Hematopoietic multipotent progenitor cell treated with erythropoietin and hydrocortisone succinate and interleukin-3 and kit ligand, for 15 days (in vitro differentiated cells): ENCODE data around the gene CENPC.
"Not testable (repeated sequence)": the region's sequence is repeated elsewhere in the genome, so short reads cannot be mapped to it uniquely, and the experiment has no call there.

Source experiments
- DNase-seq: peaks from one replicate; pipeline ENCODE4 v3.0.0-alpha.2; 2015; ENCODE audit warnings: low spot score

CENPC gene

DNA sequence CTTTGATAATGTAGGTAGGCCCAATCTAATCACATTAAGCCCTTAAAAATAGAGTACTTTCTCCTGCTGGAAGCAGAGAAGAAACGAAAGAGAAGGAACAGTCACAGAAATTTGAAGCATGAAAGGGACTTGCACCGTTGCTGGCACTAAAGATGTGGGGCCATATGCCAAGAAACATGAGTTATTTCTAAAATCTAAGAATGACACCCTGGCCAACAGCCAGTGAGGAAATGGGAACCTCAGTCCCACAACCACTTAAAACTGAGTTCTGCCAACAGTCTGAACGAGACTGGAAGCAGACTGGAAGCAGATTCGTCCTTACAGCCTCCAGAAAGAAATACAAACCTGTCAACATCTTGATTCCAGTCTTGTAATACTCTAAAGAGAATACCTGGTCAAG, 70.1 kb downstream of the CENPC start:
- DNase-seq, result no peak

DNA sequence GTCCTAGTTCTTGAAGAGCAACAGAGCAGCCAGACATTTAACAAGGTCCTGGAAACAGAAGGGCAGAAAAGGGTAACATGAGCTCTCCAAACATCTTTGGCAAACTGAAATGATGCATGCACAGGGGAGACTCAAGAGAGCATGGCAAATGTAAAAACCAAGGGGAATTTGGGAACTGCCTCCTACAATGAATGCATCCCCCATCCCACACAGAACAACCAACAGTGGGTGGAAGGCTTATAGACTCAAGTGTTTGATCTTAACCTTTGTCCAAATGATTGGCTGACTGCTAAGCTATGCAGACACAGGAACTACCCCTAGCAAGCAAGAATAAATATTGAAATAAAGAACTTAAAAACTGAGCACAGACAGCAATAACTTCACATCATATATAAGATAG, 74.4 kb downstream of the CENPC start:
- DNase-seq, result no peak

GRCh38 chr4:67468830-67469229, 76.5 kb downstream of the CENPC start:
- no peak for DNase-seq

DNA sequence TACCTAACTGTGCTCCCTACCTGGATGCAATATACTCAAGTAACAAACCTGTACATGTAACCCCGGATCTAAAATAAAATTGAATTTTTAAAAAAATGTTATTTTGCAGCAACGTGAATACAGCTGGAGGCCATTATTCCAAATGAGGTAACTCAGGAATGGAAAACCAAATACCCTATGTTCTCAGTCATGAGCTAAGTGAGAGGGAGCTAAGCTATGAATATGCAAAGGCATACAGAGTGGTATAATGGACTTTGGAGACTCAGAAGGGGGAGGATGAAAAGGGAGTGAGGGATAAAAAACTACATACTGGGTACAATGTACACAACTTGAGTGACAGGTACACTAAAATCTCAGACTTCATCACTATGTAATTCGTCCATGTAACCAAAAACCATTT, 78.6 kb downstream of the CENPC start:
- DNase-seq, result no peak

GRCh38 chr4:67465763-67466052, 79.6 kb downstream of the CENPC start:
- DNase-seq, result no peak

- DNase-seq, result no peak
Observed at GRCh38 chr4:67465032-67465762, 80.1 kb downstream of the CENPC start.

DNA sequence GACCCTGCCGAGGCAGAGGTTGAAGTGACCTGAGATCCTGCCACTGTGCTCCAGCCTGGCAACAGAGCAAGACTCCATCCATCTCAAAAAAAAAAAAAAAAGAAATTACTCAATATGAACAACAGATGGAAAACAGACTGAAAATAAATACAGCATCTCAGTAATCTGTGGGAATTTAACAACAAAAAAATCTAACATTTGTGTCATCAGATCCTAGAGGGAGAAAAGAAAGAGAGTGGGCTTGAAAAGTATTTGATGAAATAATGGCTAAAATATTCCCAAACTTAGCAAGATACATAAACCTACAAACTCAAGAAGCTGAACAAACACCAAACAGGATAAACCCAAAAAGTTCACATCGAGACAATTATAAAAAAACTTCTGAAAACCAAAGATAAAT, 84.7 kb downstream of the CENPC start:
- DNase-seq, result no peak

- DNase-seq, result no peak
Observed at GRCh38 chr4:67459164-67459563, 86.1 kb downstream of the CENPC start.

DNA sequence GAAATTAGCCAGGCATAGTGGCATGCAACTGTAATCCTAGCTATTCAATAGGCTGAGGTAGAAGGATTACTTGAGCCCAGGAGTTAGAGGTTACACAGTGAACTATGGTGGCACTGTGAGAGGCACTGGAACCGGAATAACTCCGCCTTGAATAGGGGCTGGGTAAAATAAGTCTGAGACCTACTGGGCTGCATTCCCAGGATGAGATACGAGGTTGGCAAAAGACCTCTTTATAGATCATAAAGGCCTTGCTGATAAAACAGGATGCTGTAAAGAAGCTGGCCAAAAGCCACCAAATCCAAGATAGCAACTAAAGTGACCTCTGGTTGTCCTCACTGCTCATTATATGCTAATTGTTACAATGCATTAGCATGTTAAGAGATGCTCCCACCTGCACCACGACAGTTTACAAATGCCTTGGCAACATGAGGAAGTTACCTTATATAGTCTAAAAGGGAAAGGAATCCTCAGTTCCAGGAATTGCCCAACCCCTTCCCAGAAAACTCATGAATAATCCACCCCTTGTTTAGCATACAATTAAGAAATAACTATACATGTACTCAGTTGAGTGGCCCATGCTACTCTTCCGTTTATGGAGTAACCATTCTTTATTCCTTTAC, 88.6 kb downstream of the CENPC start:
- DNase-seq, result no peak

DNA sequence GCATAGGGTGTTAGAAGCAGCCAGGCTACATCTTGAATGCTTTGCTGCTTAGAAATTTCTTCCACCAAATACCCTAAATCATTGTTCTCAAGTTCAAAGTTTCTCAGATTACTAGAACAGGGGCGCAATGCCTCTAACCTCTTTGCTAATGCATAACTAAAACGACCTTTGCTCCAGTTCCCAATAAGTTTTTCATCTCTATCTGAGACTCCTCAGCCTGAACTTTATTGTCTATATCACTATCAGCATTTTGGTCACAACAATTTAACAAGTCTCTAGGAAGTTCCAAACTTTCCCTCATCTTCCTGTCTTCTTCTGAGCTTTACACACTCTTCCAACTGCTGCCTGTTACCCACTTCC, 92.5 kb downstream of the CENPC start:
- not testable (repeated sequence) for DNase-seq

- DNase-seq, result no peak
Observed at GRCh38 chr4:67452100-67452845, 93.0 kb downstream of the CENPC start.

DNA sequence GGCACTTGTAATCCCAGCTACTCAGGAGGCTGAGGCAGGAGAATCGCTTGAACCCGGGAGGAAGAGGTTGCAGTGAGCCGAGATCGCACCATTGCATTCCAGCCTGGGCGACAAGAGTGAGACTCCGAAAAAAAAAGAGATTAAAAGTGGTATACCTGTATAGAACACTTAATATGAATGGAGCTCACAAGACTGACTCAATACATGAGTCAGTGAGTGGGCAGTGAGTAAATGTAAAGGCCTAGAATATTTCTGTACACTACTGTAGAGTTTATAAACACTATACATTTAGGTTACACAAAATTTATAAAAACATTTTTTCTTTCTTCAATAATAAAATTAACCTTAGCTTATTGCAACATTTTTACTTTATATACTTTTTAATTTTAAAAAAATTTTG, 93.8 kb downstream of the CENPC start:
- DNase-seq, result no peak

- DNase-seq, result no peak
Observed at GRCh38 chr4:67448621-67449020, 96.7 kb downstream of the CENPC start.

DNA sequence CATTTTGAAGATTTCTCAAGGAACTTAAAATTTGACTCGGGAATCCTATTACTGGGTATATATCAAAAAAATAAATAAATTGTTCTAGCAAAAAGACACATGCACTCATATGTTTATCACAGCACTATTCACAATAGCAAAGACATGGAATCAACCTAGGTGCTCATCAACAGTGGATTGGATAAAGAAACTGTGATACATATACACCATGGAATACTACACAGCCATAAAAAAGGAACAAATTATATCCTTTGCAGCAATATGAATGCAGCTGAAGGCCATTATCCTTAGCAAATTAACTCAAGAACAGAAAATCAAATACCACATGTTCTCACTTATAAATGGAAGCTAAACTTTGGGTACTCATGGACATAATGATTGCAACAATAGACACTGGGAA, 97.4 kb downstream of the CENPC start:
- DNase-seq, result no peak

DNA sequence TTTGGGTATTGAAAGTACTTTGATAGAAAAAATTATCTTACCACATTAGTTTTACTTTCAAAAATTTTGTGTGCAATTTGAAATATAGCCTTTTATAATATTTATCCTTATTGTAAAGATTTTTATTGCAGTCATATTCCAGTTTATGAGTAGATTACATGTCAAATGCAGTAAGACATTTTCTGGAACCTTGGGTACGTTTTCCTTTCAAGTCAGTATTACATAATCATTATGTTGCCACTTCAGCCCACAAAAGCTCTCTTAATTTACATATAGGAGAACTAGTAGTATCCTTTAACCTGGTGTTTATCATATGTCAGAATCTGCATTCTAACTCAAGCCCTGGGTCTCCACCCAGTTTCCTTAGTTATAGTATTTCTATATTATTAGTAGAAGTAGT, 98.5 kb downstream of the CENPC start:
- no peak for DNase-seq

GRCh38 chr4:67445881-67446280, 99.4 kb downstream of the CENPC start:
- not testable (repeated sequence) for DNase-seq

GRCh38 chr4:67438975-67439374, 106.3 kb downstream of the CENPC start:
- no peak for DNase-seq

- no peak for DNase-seq
Observed at GRCh38 chr4:67437974-67438713, 107.2 kb downstream of the CENPC start.

DNA sequence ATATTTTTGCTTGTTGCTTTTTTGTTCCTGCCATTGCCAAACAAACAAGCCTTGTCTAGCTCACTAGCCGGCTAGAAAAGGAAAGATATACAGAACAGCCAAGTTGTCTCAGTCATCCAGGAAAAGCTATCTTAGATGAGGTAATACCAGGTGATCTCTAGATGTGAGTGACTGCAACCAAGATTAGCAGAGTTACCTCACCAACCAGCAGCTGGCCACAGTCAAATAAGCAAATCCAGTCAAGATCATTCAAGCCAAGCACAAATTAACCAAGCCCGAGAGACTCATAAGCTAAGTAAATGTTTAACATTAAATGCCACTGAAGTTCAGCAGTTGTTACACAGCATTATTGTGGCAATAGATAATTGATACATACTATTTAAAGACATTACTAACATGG, 108.6 kb downstream of the CENPC start:
- no peak for DNase-seq

DNA sequence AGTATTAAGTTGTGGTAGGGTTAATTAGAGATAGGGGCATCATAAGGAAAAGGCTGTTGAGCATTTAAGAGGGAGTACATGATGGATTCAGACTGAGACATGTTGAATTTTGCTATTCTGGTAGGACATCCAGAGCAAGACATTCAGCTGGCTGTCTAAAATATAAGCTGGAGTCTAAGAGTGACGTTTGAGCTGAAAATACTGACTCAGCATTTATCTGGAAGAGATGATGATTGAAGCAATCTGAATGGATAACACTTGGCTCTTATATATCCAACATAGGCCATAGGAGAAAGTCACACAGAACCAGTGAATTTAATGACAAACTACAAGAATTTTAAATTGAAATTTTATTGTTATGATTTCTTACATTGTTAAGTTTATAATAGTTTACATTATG, 114.3 kb downstream of the CENPC start:
- no peak for DNase-seq

DNA sequence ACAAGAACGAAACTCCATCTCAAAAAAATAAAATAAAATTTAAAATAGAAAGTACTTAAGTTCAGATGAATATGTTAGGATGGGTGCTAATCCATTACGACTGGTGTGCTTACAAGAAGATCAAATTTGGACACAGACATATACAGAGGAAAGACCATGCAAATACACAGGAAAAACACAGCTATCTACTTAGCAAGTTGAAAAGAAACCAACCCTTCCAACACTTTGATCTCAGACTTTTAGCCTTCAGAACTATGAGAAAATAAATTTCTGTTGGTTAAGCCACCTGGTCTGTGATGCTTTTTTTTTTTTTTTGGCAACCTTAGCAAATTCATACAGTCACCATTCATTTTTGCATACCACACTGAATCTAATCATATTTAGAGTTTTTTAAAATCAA, 116.5 kb downstream of the CENPC start:
- no peak for DNase-seq
